Measurements from ENCODE around the gene ASPDH. TPM values are rescaled to one million over a fixed set of nuclear protein-coding genes. Genes with fewer than 3 reads are reported as not detected.

ASPDH gene
- total and polyA plus RNA-seq, 2 of the 13 experiments (the other 11 are each of a cell fraction or from before 2014, with no cell fraction given), result 2.2 to 3.3 TPM

DNA sequence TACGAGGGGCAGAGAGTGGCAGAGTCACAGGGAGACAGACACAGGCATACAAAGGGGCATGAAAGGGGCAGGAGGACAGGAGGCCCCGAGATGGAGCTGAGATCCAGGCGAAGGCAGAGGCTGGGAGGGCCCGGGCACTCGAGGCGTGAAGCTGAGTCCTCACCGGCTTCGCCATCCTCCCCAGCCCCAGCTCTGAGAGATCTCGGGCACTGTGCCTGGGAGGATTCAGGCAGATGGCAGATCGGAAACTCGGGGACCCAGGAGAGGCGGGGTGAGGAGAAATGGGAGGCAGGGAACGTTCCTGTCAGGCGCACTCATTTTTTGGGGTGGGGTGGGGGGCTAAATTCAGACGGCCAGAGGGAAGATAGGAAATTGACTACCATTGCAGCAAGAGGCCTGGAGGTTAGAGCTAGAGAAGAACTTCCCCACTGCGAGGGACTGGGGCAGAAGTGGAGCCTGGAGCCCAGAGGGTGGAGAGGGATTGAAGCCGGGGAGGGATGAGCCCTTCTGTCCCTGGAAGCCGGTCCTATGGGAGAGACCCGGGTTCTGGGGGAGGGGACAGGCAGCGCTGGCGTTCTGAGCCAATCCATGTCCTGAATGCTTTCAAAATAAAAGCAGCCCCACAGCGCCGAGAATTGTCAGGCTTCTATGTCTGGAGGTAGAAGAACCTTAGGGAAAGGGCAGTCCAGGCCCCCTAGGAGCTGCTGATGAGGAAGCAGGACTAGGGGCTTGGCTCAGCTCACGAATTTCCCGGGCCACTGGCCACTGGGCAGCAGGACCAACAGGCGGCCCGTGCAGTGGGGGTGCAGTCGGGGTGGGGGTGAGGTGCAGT, 42.0 kb upstream of the ASPDH start:
- in situ Hi-C loops (cut with HindIII; ENCODE audit: extremely low pct_ligation_motif_present, low pct_unique_long_range_greater_than_20kb), result no loop called here
- Histone ChIP-seq H3K9me3 (ENCODE audit: low read length) (no peaks in the 10 kb centered on the region), H3K27me3 (ENCODE audit: control insufficient read depth in 1 of 2, insufficient read depth in 2 of 2, low read length in 2 of 2) (peaks cover 1 to 17% of the 10 kb centered on the region in 2 experiments; a peak in 3 of 5 replicates), H3K27ac (ENCODE audit: extremely low read length, insufficient read depth, low read length) (no peak overlapping the region), H3K4me2 (ENCODE audit: low read depth, low read length) (peak overlapping the region; percentile 84; the same call in 1 of the 2 replicates), H3K9ac (ENCODE audit: insufficient read depth, low read depth, low read length) (no peak overlapping the region), H2AFZ (ENCODE audit: low read length) (no peak overlapping the region), H3K4me1 (ENCODE audit: insufficient read depth, low read length) (peaks cover 13% of the 10 kb centered on the region), H3K79me2 (ENCODE audit: insufficient read depth, low read length) (no peaks in the 10 kb centered on the region), H4K20me1 (ENCODE audit: insufficient read depth, low read length) (no peaks in the 10 kb centered on the region), H3K4me3 (replicated peaks in 1 of 3; ENCODE audit: insufficient read depth in 1 of 3, low read depth in 2 of 3, low read length in 3 of 3) (peak overlapping the region in 1 of 3 experiments; percentile 62; a peak in 1 of 6 replicates), H3K36me3 (replicated peaks in 1 of 2; ENCODE audit: control insufficient read depth in 1 of 2, insufficient read depth in 2 of 2, low read length in 2 of 2) (no peaks in the 10 kb centered on the region)
- intact Hi-C loops (cut with micrococcal nuclease; ENCODE audit: unreplicated experiment), result no loop called here
- WGBS (ENCODE audit: low lambda C conversion rate), result 20% methylated on average over 22 of the region's 28 CpGs
- no TSS peak for BruUV-seq (replicated peaks)
- FAIRE-seq (no peak), ATAC-seq (peak; percentile 33), DNase-seq (ENCODE audit: low spot score) (no peak)
- CTCF ChIA-PET (ENCODE audit: low intra/inter-chr PET ratio, low total read pairs), result interaction anchor here (1.4 kb wide), 1 partner anchor 18 kb away, joined by 9 read pairs; no protein-coding TSS in a partner anchor
- POLR2A ChIA-PET, result interaction anchor here (0.7 kb wide), 1 partner anchor 12 kb away, joined by 5 read pairs; no protein-coding TSS in a partner anchor
- TF ChIP-seq, protein P1, sequence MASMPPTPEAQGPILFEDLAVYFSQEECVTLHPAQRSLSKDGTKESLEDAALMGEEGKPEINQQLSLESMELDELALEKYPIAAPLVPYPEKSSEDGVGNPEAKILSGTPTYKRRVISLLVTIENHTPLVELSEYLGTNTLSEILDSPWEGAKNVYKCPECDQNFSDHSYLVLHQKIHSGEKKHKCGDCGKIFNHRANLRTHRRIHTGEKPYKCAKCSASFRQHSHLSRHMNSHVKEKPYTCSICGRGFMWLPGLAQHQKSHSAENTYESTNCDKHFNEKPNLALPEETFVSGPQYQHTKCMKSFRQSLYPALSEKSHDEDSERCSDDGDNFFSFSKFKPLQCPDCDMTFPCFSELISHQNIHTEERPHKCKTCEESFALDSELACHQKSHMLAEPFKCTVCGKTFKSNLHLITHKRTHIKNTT (CRISPR knock-in tag; IDR thresholded peaks at IDR 0.05), result no peak
- no peak for TF ChIP-seq USF2 (IDR thresholded peaks at IDR 0.05; ENCODE audit: low read depth, low read length)
- TF ChIP-seq USF2 (CRISPR knock-in tag; IDR thresholded peaks at IDR 0.05; ENCODE audit: borderline replicate concordance), result no peak
- TF ChIP-seq ZNF607 (CRISPR knock-in tag; IDR thresholded peaks at IDR 0.05; ENCODE audit: borderline replicate concordance), result no peak
- no peak for TF ChIP-seq ZNF460 (CRISPR knock-in tag; IDR thresholded peaks at IDR 0.05; ENCODE audit: borderline replicate concordance)
- TF ChIP-seq ATF7-NPFF (CRISPR knock-in tag; IDR thresholded peaks at IDR 0.05; ENCODE audit: low read depth), result no peak
- no peak for TF ChIP-seq RARG (CRISPR knock-in tag; IDR thresholded peaks at IDR 0.05; ENCODE audit: low read depth)
- no peak for TF ChIP-seq ISL2 (CRISPR knock-in tag; IDR thresholded peaks at IDR 0.05)
- no peak for TF ChIP-seq TP53 (CRISPR knock-in tag; conservative IDR thresholded peaks at IDR 0.05)
- TF ChIP-seq ZBTB49 (CRISPR knock-in tag; IDR thresholded peaks at IDR 0.05; ENCODE audit: borderline replicate concordance), result no peak
- TF ChIP-seq ZNF501 (CRISPR knock-in tag; IDR thresholded peaks at IDR 0.05), result no peak
- no peak for TF ChIP-seq ZBTB1 (CRISPR knock-in tag; IDR thresholded peaks at IDR 0.05; ENCODE audit: borderline replicate concordance)
- TF ChIP-seq ZFX (CRISPR knock-in tag; IDR thresholded peaks at IDR 0.05; ENCODE audit: low read depth), result no peak
- TF ChIP-seq GATAD1 (CRISPR knock-in tag; IDR thresholded peaks at IDR 0.05), result no peak
- TF ChIP-seq ZFYVE20 (CRISPR knock-in tag; IDR thresholded peaks at IDR 0.05; ENCODE audit: borderline replicate concordance, low read depth), result no peak
- TF ChIP-seq TEAD3 (CRISPR knock-in tag; optimal IDR thresholded peaks at IDR 0.05; ENCODE audit: borderline replicate concordance), result no peak
